ENCODE measurements around the gene PLEKHD1. TPM values are rescaled to one million over a fixed set of nuclear protein-coding genes. Genes with fewer than 3 reads are reported as not detected.

PLEKHD1 gene
- total RNA-seq, 1 donor from 2014 or later, result 0.48 TPM

DNA sequence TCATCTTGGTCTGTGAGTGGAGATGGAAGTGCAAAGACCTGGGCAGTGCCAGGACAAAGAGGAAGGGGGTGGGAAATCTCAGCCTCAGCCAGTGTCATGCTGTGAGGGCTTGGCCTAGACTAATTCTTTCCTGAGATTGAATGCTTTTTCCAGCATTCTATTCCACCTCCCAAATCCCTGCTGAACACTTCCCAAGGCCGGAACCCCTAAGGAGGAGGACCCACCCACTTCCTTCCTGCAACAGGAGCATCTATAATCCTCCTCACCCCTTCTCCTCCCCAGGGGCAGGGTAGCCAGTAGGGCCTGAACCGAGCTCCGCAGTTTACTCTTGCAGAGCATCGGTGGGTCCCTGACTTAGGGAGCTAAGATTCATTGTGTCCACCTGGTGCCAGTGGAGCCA, 3.2 kb downstream of the PLEKHD1 start:
- Mint-ChIP-seq H3K4me3 (no peak overlapping the region), H3K27me3 (peaks cover 78% of the 10 kb centered on the region), H3K9me3 (no peaks in the 10 kb centered on the region), H3K27ac (no peak overlapping the region), H3K4me1 (ENCODE audit: unreplicated experiment) (peaks cover 8% of the 10 kb centered on the region), H3K36me3 (no peaks in the 10 kb centered on the region)
- DNase-seq (ENCODE audit: extremely low spot score, unreplicated experiment), result no peak
- TF ChIP-seq, protein P1, sequence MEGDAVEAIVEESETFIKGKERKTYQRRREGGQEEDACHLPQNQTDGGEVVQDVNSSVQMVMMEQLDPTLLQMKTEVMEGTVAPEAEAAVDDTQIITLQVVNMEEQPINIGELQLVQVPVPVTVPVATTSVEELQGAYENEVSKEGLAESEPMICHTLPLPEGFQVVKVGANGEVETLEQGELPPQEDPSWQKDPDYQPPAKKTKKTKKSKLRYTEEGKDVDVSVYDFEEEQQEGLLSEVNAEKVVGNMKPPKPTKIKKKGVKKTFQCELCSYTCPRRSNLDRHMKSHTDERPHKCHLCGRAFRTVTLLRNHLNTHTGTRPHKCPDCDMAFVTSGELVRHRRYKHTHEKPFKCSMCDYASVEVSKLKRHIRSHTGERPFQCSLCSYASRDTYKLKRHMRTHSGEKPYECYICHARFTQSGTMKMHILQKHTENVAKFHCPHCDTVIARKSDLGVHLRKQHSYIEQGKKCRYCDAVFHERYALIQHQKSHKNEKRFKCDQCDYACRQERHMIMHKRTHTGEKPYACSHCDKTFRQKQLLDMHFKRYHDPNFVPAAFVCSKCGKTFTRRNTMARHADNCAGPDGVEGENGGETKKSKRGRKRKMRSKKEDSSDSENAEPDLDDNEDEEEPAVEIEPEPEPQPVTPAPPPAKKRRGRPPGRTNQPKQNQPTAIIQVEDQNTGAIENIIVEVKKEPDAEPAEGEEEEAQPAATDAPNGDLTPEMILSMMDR (conservative IDR thresholded peaks at IDR 0.05), result no peak

DNA sequence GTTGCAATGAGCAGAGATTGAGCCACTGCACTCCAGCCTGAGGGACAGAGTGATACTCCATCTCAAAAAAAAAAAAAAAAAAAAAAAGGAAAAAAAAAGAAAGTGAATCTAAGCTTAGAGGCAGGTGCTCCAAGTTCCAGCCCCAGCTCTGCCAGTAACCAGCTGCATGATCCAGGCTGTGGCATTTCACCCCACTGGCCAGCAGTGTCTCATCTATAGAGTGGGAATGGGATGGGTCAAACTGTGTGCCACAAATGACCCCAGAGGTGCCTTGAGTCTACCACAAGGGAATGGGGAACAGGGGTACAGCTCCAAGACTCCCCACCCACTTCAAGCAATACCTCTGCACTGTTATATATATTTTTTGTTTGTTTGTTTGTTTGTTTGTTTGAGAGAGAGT, 5.0 kb downstream of the PLEKHD1 start:
- TF ChIP-seq, protein P1 (conservative IDR thresholded peaks at IDR 0.05), result no peak
- DNase-seq (ENCODE audit: extremely low spot score, unreplicated experiment), result no peak
- peaks cover 74% of the 10 kb centered on the region for H3K27me3 Mint-ChIP-seq
- no peaks in the 10 kb centered on the region for H3K9me3 Mint-ChIP-seq
- no peaks in the 10 kb centered on the region for H3K36me3 Mint-ChIP-seq
- H3K4me3 Mint-ChIP-seq, result no peak overlapping the region
- no peak overlapping the region for H3K27ac Mint-ChIP-seq
- H3K4me1 Mint-ChIP-seq (ENCODE audit: unreplicated experiment), result peaks cover 4% of the 10 kb centered on the region

DNA sequence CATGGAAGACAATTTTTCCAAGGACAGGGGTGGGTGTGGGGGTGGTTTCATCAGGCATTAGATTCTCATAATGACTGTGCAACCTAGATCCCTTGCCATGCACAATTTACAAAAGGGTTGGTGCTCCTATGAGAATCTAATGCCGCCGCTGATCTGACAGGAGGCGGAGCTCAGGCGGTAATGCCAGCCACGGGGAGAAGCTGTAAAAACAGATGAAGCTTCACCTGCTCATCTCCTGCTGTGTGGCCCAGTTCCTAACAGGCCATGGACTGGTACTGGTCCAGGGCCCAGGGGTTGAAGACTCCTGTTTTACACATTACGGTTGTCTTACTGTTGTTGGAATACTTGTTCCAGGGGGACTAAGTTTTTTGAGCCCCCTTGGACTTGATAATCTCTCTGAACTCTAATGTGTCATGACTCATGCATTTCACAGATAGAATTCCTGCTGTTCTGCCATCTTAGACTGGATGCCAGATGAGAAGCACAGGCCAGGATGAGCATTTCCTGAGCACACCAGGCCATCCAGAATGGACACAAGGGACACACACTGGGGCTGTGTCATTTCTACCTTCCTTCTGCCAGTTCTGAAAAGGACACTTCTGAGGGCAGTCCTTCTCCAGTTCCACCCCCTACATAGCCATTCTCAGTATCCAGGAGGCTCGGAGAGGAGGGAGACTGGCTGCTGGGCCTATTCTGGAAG, 5.8 kb downstream of the PLEKHD1 start:
- Mint-ChIP-seq H3K4me1 (ENCODE audit: unreplicated experiment) (peaks cover 4% of the 10 kb centered on the region), H3K9me3 (no peaks in the 10 kb centered on the region), H3K27me3 (peaks cover 73% of the 10 kb centered on the region), H3K36me3 (no peaks in the 10 kb centered on the region), H3K4me3 (no peak overlapping the region), H3K27ac (no peak overlapping the region)
- DNase-seq (ENCODE audit: extremely low spot score, unreplicated experiment), result no peak
- TF ChIP-seq, protein P1 (conservative IDR thresholded peaks at IDR 0.05), result no peak

DNA sequence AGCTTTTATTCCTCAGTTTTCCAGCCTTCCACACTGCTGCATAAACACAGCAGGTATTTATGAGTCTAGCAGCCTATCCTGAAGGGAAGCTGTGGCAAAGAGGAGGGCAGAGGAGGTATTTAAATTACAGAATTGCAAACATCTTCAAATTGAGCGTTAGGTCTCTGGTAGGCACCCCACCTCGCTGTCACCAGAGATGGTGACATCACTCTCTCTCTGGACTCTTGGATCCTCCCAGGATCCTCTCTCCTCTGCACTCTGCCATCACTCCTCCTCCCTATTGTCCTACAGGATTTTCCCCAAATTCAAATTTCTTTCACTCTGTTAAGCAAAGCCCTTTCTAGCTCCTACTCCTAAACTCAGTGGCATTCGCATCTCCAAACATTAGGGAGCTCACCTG, 6.7 kb downstream of the PLEKHD1 start:
- TF ChIP-seq, protein P1 (conservative IDR thresholded peaks at IDR 0.05), result no peak
- H3K4me3 Mint-ChIP-seq, result no peak overlapping the region
- no peaks in the 10 kb centered on the region for H3K9me3 Mint-ChIP-seq
- DNase-seq (ENCODE audit: extremely low spot score, unreplicated experiment), result no peak
- no peaks in the 10 kb centered on the region for H3K36me3 Mint-ChIP-seq
- H3K27ac Mint-ChIP-seq, result no peak overlapping the region
- H3K4me1 Mint-ChIP-seq (ENCODE audit: unreplicated experiment), result peaks cover 4% of the 10 kb centered on the region
- H3K27me3 Mint-ChIP-seq, result peaks cover 69% of the 10 kb centered on the region

DNA sequence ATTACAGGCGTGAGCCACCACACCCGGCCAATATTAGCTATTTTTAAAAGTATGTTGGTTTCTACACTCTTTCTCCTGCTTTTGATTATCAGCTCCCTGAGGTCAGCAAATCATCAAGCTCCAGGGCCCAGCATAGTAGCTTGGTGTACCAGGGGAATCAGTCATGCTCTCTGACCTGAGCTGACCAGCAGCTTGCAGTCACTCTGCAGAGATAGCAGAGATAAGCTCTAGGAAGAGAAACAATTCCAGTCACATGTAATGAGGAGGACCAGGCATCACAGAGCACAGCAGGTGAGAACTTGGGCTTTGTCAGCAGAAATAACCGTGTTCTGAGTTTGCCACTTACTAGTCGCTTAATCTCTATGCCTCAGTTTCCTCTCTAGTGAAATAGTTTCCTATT, 8.5 kb downstream of the PLEKHD1 start:
- H3K9me3 Mint-ChIP-seq, result no peaks in the 10 kb centered on the region
- DNase-seq (ENCODE audit: extremely low spot score, unreplicated experiment), result no peak
- H3K27ac Mint-ChIP-seq, result no peak overlapping the region
- peaks cover 53% of the 10 kb centered on the region for H3K27me3 Mint-ChIP-seq
- no peak overlapping the region for H3K4me3 Mint-ChIP-seq
- no peaks in the 10 kb centered on the region for H3K4me1 Mint-ChIP-seq (ENCODE audit: unreplicated experiment)
- no peaks in the 10 kb centered on the region for H3K36me3 Mint-ChIP-seq
- TF ChIP-seq, protein P1 (conservative IDR thresholded peaks at IDR 0.05), result no peak
